HepG2 (cell line): Measurements from ENCODE around the gene CELSR3. TPM values are rescaled to one million over a fixed set of nuclear protein-coding genes. Genes with fewer than 3 reads are reported as not detected.
A peak's percentile ranks its signal among the peaks of the same experiment; 100 is the strongest.

ENCODE experiments used
- ATAC-seq: fragments of 200-7000 bp; cut with Tn5 transposase; 3 replicates; pipeline ENCODE4 v1.9.1; 2020; ENCODE audit warnings: mild to moderate bottlenecking, moderate library complexity
- BruUV-seq: library from RNA; stranded (reverse); fragments of 400-500 nt; replicated peaks from 2 replicates; lab custom pipeline; 2021; lab: Mats Ljungman, UMichigan
- CTCF ChIA-PET: fragments of 300-600 bp; formaldehyde crosslinking; extraction: SDS; loops from one replicate; lab custom pipeline; 2021; ENCODE audit warnings: low total read pairs, inconsistent platforms, low intra/inter-chr PET ratio; lab: Yijun Ruan, JAX
- POLR2A ChIA-PET: fragments of 350-600 bp; sonication (Branson Sonifier 250); formaldehyde crosslinking; loops from one replicate; lab custom pipeline; 2020; ENCODE audit warnings: antibody characterized with exemption, inconsistent platforms; lab: Yijun Ruan, JAX
- DNase-seq: peaks from one replicate; pipeline ENCODE4 v3.0.0-alpha.2; 2015; ENCODE audit warnings: low spot score
- FAIRE-seq: peaks from 3 replicates; lab custom pipeline; 2011; peaks lifted over from hg19 to GRCh38; lab: Jason Lieb, UNC
- H2AFZ ChIP-seq: one replicate; pipeline ENCODE4 v1.6.1; 2011; ENCODE audit warnings: low read length, inconsistent platforms
- H3K27ac ChIP-seq: fragments of 300-600 bp; 3 replicates; pipeline ENCODE4 v1.8.0; 2011; ENCODE audit warnings: mixed run types, mild to moderate bottlenecking, mixed read lengths, low read length, inconsistent platforms; ENCODE audit not compliant: insufficient read depth; ENCODE audit errors: extremely low read length
- H3K27me3 ChIP-seq, 2 experiments: fragments of 200-600 bp in 1 of 2; 2 replicates in 1 of 2; 3 replicates in 1 of 2; pipeline versions ENCODE4 v1.6.0 to v1.8.0; 2011; ENCODE audit warnings: low read length in 2 of 2, mild to moderate bottlenecking in 2 of 2, moderate library complexity in 2 of 2, inconsistent platforms in 1 of 2; ENCODE audit not compliant: insufficient read depth in 2 of 2, control insufficient read depth in 1 of 2
- H3K36me3 ChIP-seq, 2 experiments: fragments of 200-600 bp in 1 of 2; replicated peaks in 1 of 2; 2 replicates in 1 of 2; 3 replicates in 1 of 2; pipeline versions ENCODE4 v1.5.1 to v1.8.0; 2011; ENCODE audit warnings: low read length in 2 of 2, inconsistent platforms in 1 of 2; ENCODE audit not compliant: insufficient read depth in 2 of 2, control insufficient read depth in 1 of 2
- H3K4me1 ChIP-seq: 2 replicates; pipeline ENCODE4 v1.5.1; 2012; ENCODE audit warnings: low read length, inconsistent platforms; ENCODE audit not compliant: insufficient read depth
- H3K4me2 ChIP-seq: 2 replicates; pipeline ENCODE4 v1.6.0; 2011; ENCODE audit warnings: low read depth, low read length, inconsistent platforms
- H3K4me3 ChIP-seq, 3 experiments: fragments of 200-600 bp in 1 of 3; sonication (generic), shearing (Covaris generic) in 1 of 3; replicated peaks in 1 of 3; 2 replicates each; pipeline ENCODE4 v1.5.1; 2011 to 2016; ENCODE audit warnings: low read length in 3 of 3, inconsistent platforms in 2 of 3, low read depth in 2 of 3, mild to moderate bottlenecking in 2 of 3, control low read depth in 1 of 3, mixed read lengths in 1 of 3; ENCODE audit not compliant: insufficient read depth in 1 of 3
- H3K79me2 ChIP-seq: one replicate; pipeline ENCODE4 v1.6.1; 2011; ENCODE audit warnings: low read length, inconsistent platforms; ENCODE audit not compliant: insufficient read depth
- H3K9ac ChIP-seq: 2 replicates; pipeline ENCODE4 v1.6.0; 2011; ENCODE audit warnings: mild to moderate bottlenecking, low read depth, low read length, inconsistent platforms; ENCODE audit not compliant: insufficient read depth
- H3K9me3 ChIP-seq: 2 replicates; pipeline ENCODE4 v1.5.1; 2012; ENCODE audit warnings: mild to moderate bottlenecking, low read length
- H4K20me1 ChIP-seq: 2 replicates; pipeline ENCODE4 v1.6.0; 2011; ENCODE audit warnings: inconsistent platforms, mild to moderate bottlenecking, low read length, moderate library complexity; ENCODE audit not compliant: insufficient read depth
- AFF4 ChIP-seq: sonication (generic); formaldehyde crosslinking; IDR thresholded peaks from 2 replicates; pipeline ENCODE4 v1.4.0; 2020; ENCODE audit warnings: missing genetic modification reagents
- AGO2 ChIP-seq: fragments of 200-400 bp; formaldehyde crosslinking; optimal IDR thresholded peaks from 2 replicates; pipeline ENCODE3; 2017; ENCODE audit warnings: mild to moderate bottlenecking, low read depth, low read length, moderate library complexity
- ARHGAP35 ChIP-seq: sonication (generic); formaldehyde crosslinking; IDR thresholded peaks from 2 replicates; pipeline ENCODE4 v1.9.0; 2022; ENCODE audit warnings: mild to moderate bottlenecking, inconsistent platforms, moderate library complexity, missing genetic modification reagents, borderline replicate concordance
- CEBPG ChIP-seq: IDR thresholded peaks from 2 replicates; pipeline ENCODE4 v1.6.1; 2016
- FOXC1 ChIP-seq: sonication (generic); formaldehyde crosslinking; IDR thresholded peaks from 2 replicates; pipeline ENCODE4 v1.8.0; 2022; ENCODE audit warnings: mild to moderate bottlenecking, missing genetic modification reagents, borderline replicate concordance
- GTF2F1 ChIP-seq: fragments of 150-350 bp; IDR thresholded peaks from 2 replicates; pipeline ENCODE4 v1.6.1; 2014; ENCODE audit warnings: low read length
- HNRNPH1 ChIP-seq: fragments of 200-400 bp; formaldehyde crosslinking; optimal IDR thresholded peaks from 2 replicates; pipeline ENCODE3; 2017; ENCODE audit warnings: mild to moderate bottlenecking, low read depth, low read length
- HNRNPL ChIP-seq: fragments of 200-400 bp; formaldehyde crosslinking; IDR thresholded peaks from 2 replicates; pipeline ENCODE4 v1.6.1; 2017; ENCODE audit warnings: mild to moderate bottlenecking, low read depth, low read length
- RBFOX2 ChIP-seq: fragments of 200-400 bp; formaldehyde crosslinking; IDR thresholded peaks from 2 replicates; pipeline ENCODE4 v1.6.1; 2017; ENCODE audit warnings: low read depth, mild to moderate bottlenecking, low read length
- SKIL ChIP-seq: sonication (generic); formaldehyde crosslinking; IDR thresholded peaks from 2 replicates; pipeline ENCODE4 v1.8.0; 2022; ENCODE audit warnings: missing genetic modification reagents, mild to moderate bottlenecking, moderate library complexity, borderline replicate concordance
- SP2 ChIP-seq: sonication (generic); formaldehyde crosslinking; IDR thresholded peaks from 2 replicates; pipeline ENCODE4 v1.5.1; 2020; ENCODE audit warnings: mild to moderate bottlenecking, missing genetic modification reagents
- ZBTB38 ChIP-seq: sonication (generic); formaldehyde crosslinking; IDR thresholded peaks from 2 replicates; pipeline ENCODE4 v1.5.1; 2020; ENCODE audit warnings: mild to moderate bottlenecking, missing genetic modification reagents
- ZFP82 ChIP-seq: sonication (generic); formaldehyde crosslinking; IDR thresholded peaks from 2 replicates; pipeline ENCODE4 v1.5.1; 2020; ENCODE audit warnings: mild to moderate bottlenecking, missing genetic modification reagents, borderline replicate concordance
- ZNF569 ChIP-seq: sonication (generic); formaldehyde crosslinking; IDR thresholded peaks from 2 replicates; pipeline ENCODE4 v1.5.0; 2020; ENCODE audit warnings: mild to moderate bottlenecking, missing genetic modification reagents, moderate library complexity, borderline replicate concordance
- ZNF614 ChIP-seq: IDR thresholded peaks from 2 replicates; pipeline ENCODE4 v1.6.1; 2018; ENCODE audit warnings: missing biosample characterization, missing genetic modification reagents, inconsistent platforms, borderline replicate concordance
- ZNF839 ChIP-seq: sonication (generic); formaldehyde crosslinking; IDR thresholded peaks from 2 replicates; pipeline ENCODE4 v1.4.0; 2020; ENCODE audit warnings: missing genetic modification reagents, mild to moderate bottlenecking, borderline replicate concordance
- WGBS: methylation state at CpG from one replicate; pipeline ENCODE4 v1.1.6; 2017; ENCODE audit warnings: low lambda C conversion rate; 5-methylcytosine and 5-hydroxymethylcytosine counted together
- in situ Hi-C: cut with HindIII; loops from 2 replicates; pipeline ENCODE4 v1.10.0; 2017; ENCODE audit warnings: low pct_unique_long_range_greater_than_20kb; ENCODE audit not compliant: extremely low pct_ligation_motif_present
- intact Hi-C: fragments of 100-400 bp; cut with micrococcal nuclease; formaldehyde crosslinking; loops from one replicate; pipeline ENCODE4 v1.10.0; 2022; ENCODE audit not compliant: unreplicated experiment
- polyA plus RNA-seq, 8 experiments: library from polyadenylated mRNA; depleted of rRNA in 3 of 8; stranded (reverse) in 7 of 8; unstranded in 1 of 8; fragments of >200 nt; fragmentation: Illumina TruSeq in 4 of 8; extraction: Trizol in 4 of 8; gene quantifications; 2 replicates each; pipeline versions ENCODE4 v1.2.1 to v1.2.3, GENCODE V29; 2011 to 2016; ENCODE audit warnings: low read depth in 4 of 8, missing spikeins in 1 of 8, mixed read lengths in 1 of 8; ENCODE audit not compliant: insufficient read depth in 1 of 8
- total RNA-seq, 5 experiments: library from RNA; depleted of rRNA; stranded (reverse); fragments of >200 nt; fragmentation: Illumina TruSeq; extraction: Trizol; gene quantifications; 2 replicates each; pipeline ENCODE4 v1.2.3, GENCODE V29; 2016; ENCODE audit warnings: low read depth in 1 of 5
- TF ChIP-seq, protein P1 (sequence below): sonication (generic); formaldehyde crosslinking; IDR thresholded peaks from 2 replicates; pipeline ENCODE4 v1.5.1; 2020; ENCODE audit warnings: missing genetic modification reagents, mild to moderate bottlenecking, borderline replicate concordance

The CELSR3 gene
- total and polyA plus RNA-seq, 2 of the 13 experiments (the other 11 are each of a cell fraction or from before 2014, with no cell fraction given), result 5.4 to 6.7 TPM

DNA sequence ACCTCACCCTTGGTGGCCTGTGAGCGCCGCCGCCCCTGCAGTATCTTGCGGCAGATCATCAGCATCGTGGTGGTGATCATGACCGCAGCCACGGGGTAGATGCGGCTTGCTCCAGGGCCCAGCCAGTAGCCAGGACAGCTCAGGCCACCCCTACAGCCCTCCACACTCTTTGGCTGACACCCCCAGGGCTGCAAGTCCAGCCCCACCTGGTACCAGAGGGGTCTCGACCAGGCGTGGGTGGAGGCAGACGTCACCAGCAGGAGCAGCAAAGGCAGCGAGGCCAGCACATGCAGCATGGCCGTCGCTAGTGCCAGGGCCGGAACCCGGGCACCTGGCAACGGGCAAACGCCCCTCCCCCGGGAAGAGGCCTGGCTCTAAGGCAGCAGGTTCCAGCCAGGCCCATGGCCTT is 41.2 kb downstream of the CELSR3 start, which contains the start of gene TMEM89:
TSS of gene TMEM89 (minus strand) at position 309 of the 409 bp plus-strand sequence. CDS start at position 296, 13 bp downstream.
- in situ Hi-C loops, result no loop called here
- intact Hi-C loops, result loop anchor here (5.0 kb wide), 1 partner anchor 64 kb away; the partner anchor contains the start of gene PFKFB4
- ChIA-PET POLR2A (interaction anchor here (4.0 to 7.5 kb wide), 2 partner anchors 13 to 41 kb away, joined by 33 to 140 read pairs; partner anchors contain the start of genes CELSR3 and SLC26A6), CTCF (no interaction called here)
- H3K9ac ChIP-seq, result no peak within 1 kb of the TSS
- H3K4me3 ChIP-seq, result no peak within 1 kb of the TSS
- no peak for FAIRE-seq
- no peak for ATAC-seq
- H2AFZ ChIP-seq, result no peak within 1 kb of the TSS
- no peak for DNase-seq
- H3K4me2 ChIP-seq, result no peak within 1 kb of the TSS
- H3K27ac ChIP-seq, result peak within 1 kb of the TSS; percentile 97
- peaks cover 0 to 15% of the 10 kb centered on the region in 2 experiments; a peak in 4 of 5 replicates for H3K36me3 ChIP-seq
- no peaks in the 10 kb centered on the region for H3K79me2 ChIP-seq
- whole genome bisulfite sequencing, result 94% methylated on average over 13 of the region's 19 CpGs
- no peaks in the 10 kb centered on the region for H4K20me1 ChIP-seq
- peaks cover 95% of the 10 kb centered on the region for H3K4me1 ChIP-seq
- H3K27me3 ChIP-seq, result no peaks in the 10 kb centered on the region
- BruUV-seq, result no TSS peak
- H3K9me3 ChIP-seq, result peaks cover 11% of the 10 kb centered on the region
- TF ChIP-seq HNRNPL (peak; percentile 64; the same call in 1 of the 2 replicates), RBFOX2 (peak; percentile 54), HNRNPH1 (no peak), SP2 (CRISPR knock-in tag) (no peak), ZNF569 (CRISPR knock-in tag) (no peak), GTF2F1 (no peak), ARHGAP35 (CRISPR knock-in tag) (no peak), ZFP82 (CRISPR knock-in tag) (no peak), ZNF614 (no peak), AFF4 (no peak), SKIL (CRISPR knock-in tag) (no peak), ZBTB38 (CRISPR knock-in tag) (peak; percentile 22; the same call in 1 of the 2 replicates), FOXC1 (no peak), AGO2 (peak; percentile 43), CEBPG (no peak), ZNF839 (CRISPR knock-in tag) (no peak)
- TF ChIP-seq, protein P1, sequence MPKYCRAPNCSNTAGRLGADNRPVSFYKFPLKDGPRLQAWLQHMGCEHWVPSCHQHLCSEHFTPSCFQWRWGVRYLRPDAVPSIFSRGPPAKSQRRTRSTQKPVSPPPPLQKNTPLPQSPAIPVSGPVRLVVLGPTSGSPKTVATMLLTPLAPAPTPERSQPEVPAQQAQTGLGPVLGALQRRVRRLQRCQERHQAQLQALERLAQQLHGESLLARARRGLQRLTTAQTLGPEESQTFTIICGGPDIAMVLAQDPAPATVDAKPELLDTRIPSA, result no peak
